OCI-LY7 (cell line): ENCODE measurements around the gene TEX44. TPM values are rescaled to one million over a fixed set of nuclear protein-coding genes. Genes with fewer than 3 reads are reported as not detected.

Source experiments
- BruUV-seq: library from RNA; stranded (reverse); fragments of 400-500 nt; replicated peaks from 2 replicates; lab custom pipeline; 2021; lab: Mats Ljungman, UMichigan
- CTCF ChIA-PET: fragments of 300-600 bp; sonication (Branson Sonifier 250); formaldehyde crosslinking; loops from one replicate; lab custom pipeline; 2022; ENCODE audit warnings: antibody characterized with exemption; ENCODE audit not compliant: unreplicated experiment; lab: Charles Lee
- POLR2A ChIA-PET: fragments of 300-600 bp; sonication (Branson Sonifier 250); formaldehyde crosslinking; loops from one replicate; lab custom pipeline; 2022; ENCODE audit warnings: antibody characterized with exemption; lab: Charles Lee
- DNase-seq: peaks from one replicate; pipeline ENCODE4 v3.0.0-alpha.2; 2015; ENCODE audit warnings: low spot score
- H2AFZ ChIP-seq: fragments of 200-600 bp; sonication (generic), shearing (Covaris generic); 2 replicates; pipeline ENCODE4 v1.6.1; 2014; ENCODE audit warnings: mild to moderate bottlenecking, antibody characterized with exemption, low read length, moderate library complexity
- H3K27ac ChIP-seq: fragments of 200-600 bp; sonication (generic); 2 replicates; pipeline ENCODE4 v1.5.1; 2014; ENCODE audit warnings: mixed run types, low read depth, mild to moderate bottlenecking, moderate library complexity, low read length, inconsistent platforms; ENCODE audit not compliant: poor library complexity, severe bottlenecking
- H3K36me3 ChIP-seq: fragments of 200-600 bp; sonication (generic); 2 replicates; pipeline ENCODE4 v1.6.1; 2014; ENCODE audit warnings: mild to moderate bottlenecking, antibody characterized with exemption, low read length, moderate library complexity, mixed read lengths; ENCODE audit not compliant: insufficient read depth
- H3K4me1 ChIP-seq: fragments of 200-600 bp; sonication (generic); 2 replicates; pipeline ENCODE4 v1.5.1; 2014; ENCODE audit warnings: mild to moderate bottlenecking, low read length; ENCODE audit not compliant: insufficient read depth, poor library complexity, severe bottlenecking
- H3K4me2 ChIP-seq: fragments of 200-600 bp; sonication (generic); 2 replicates; pipeline ENCODE4 v1.6.1; 2014; ENCODE audit warnings: mild to moderate bottlenecking, low read length
- H3K4me3 ChIP-seq: fragments of 200-600 bp; sonication (generic); 2 replicates; pipeline ENCODE4 v1.5.1; 2014; ENCODE audit warnings: mild to moderate bottlenecking, low read depth, low read length; ENCODE audit not compliant: poor library complexity, severe bottlenecking
- H3K79me2 ChIP-seq: fragments of 200-600 bp; sonication (generic); 2 replicates; pipeline ENCODE4 v1.6.1; 2016; ENCODE audit warnings: low read depth, mild to moderate bottlenecking, low read length, moderate library complexity, mixed read lengths; ENCODE audit not compliant: insufficient read depth
- H3K9me2 ChIP-seq: fragments of 200-600 bp; sonication (generic); 2 replicates; pipeline ENCODE4 v1.6.1; 2016; ENCODE audit warnings: mild to moderate bottlenecking, low read length, mixed read lengths; ENCODE audit not compliant: insufficient read depth
- H3K9me3 ChIP-seq: fragments of 200-600 bp; sonication (generic); 2 replicates; pipeline ENCODE4 v1.6.1; 2014; ENCODE audit warnings: mild to moderate bottlenecking, mixed run types, low read length, mixed read lengths
- H4K20me1 ChIP-seq: fragments of 200-600 bp; sonication (generic); 2 replicates; pipeline ENCODE4 v1.6.1; 2014; ENCODE audit warnings: mild to moderate bottlenecking, antibody characterized with exemption, low read length, moderate library complexity, mixed read lengths; ENCODE audit not compliant: insufficient read depth
- CTCF ChIP-seq: fragments of 200-600 bp; sonication (generic); conservative IDR thresholded peaks from 2 replicates; pipeline ENCODE4 v1.5.1; 2014; ENCODE audit warnings: mild to moderate bottlenecking, antibody characterized with exemption, low read length, moderate library complexity, mixed read lengths
- EZH2phosphoT487 ChIP-seq: fragments of 200-600 bp; sonication (generic); IDR thresholded peaks from 2 replicates; pipeline ENCODE4 v1.6.1; 2018; ENCODE audit warnings: low read depth, borderline replicate concordance, mild to moderate bottlenecking, mixed run types, antibody characterized with exemption, low read length, moderate library complexity, mixed read lengths
- intact Hi-C: fragments of 100-400 bp; cut with micrococcal nuclease; formaldehyde crosslinking; loops from one replicate; pipeline ENCODE4 v1.10.0; 2022; ENCODE audit not compliant: unreplicated experiment
- total RNA-seq, 2 experiments: library from RNA; depleted of rRNA in 1 of 2; stranded (reverse); fragments of >200 nt in 1 of 2; shearing (Covaris generic) in 1 of 2; gene quantifications; 2 replicates each; pipeline ENCODE4 v1.2.3, GENCODE V29; 2014 to 2022

The TEX44 gene
- total RNA-seq, 2 experiments from 2014 or later, result not detected

- no peaks in the 10 kb centered on the region for H3K9me3 ChIP-seq
- peak overlapping the region; percentile 57 for H3K27ac ChIP-seq
- H3K79me2 ChIP-seq, result no peaks in the 10 kb centered on the region
- POLR2A ChIA-PET, result interaction anchor here (1.4 kb wide), 1 partner anchor 12 kb away, joined by 5 read pairs; no protein-coding TSS in a partner anchor
- CTCF ChIA-PET, result no interaction called here
- H3K4me1 ChIP-seq, result peaks cover 38% of the 10 kb centered on the region
- DNase-seq, result peak; percentile 44
- intact Hi-C loops, result no loop called here
- no peak overlapping the region for H3K4me3 ChIP-seq
- peak overlapping the region; percentile 84 for H3K4me2 ChIP-seq
- no peak for TF ChIP-seq CTCF
- no peak for TF ChIP-seq EZH2phosphoT487
- BruUV-seq, result no TSS peak
- H3K9me2 ChIP-seq, result no peaks in the 10 kb centered on the region
- no peaks in the 10 kb centered on the region for H4K20me1 ChIP-seq
- no peaks in the 10 kb centered on the region for H3K36me3 ChIP-seq
- peak overlapping the region; percentile 96 for H2AFZ ChIP-seq
These were observed 50.8 kb downstream of the TEX44 start for GRCh38 chr2:231643495-231643888.

Other genes starting within 250 kb of the TEX44 start
- 4.5 and 7.8 TPM in 2 replicates for gene B3GNT7, start 197.2 kb upstream of the TEX44 start, total RNA-seq (2014; rRNA removed; shearing (Covaris generic))
- gene B3GNT7, start 197.2 kb upstream of the TEX44 start, total RNA-seq (2022), result 7.4 and 8.7 TPM in 2 replicates
- gene NCL, start 128.4 kb upstream of the TEX44 start, total RNA-seq (2014; rRNA removed; shearing (Covaris generic)), result 255 and 413 TPM in 2 replicates
- gene NCL, start 128.4 kb upstream of the TEX44 start, total RNA-seq (2022), result 895 and 1,007 TPM in 2 replicates
- not detected in 2 replicates for gene NMUR1, start 62.4 kb upstream of the TEX44 start, total RNA-seq (2014; rRNA removed; shearing (Covaris generic))
- not detected in 2 replicates for gene NMUR1, start 62.4 kb upstream of the TEX44 start, total RNA-seq (2022)
- gene PTMA, start 115.7 kb downstream of the TEX44 start, total RNA-seq (2014; rRNA removed; shearing (Covaris generic)), result 2,780 and 3,271 TPM in 2 replicates
- gene PTMA, start 115.7 kb downstream of the TEX44 start, total RNA-seq (2022), result 3,053 and 3,088 TPM in 2 replicates
- gene PDE6D, start 188.4 kb downstream of the TEX44 start, total RNA-seq (2014; rRNA removed; shearing (Covaris generic)), result 47.4 and 50.3 TPM in 2 replicates
- gene PDE6D, start 188.4 kb downstream of the TEX44 start, total RNA-seq (2022), result 49.0 and 54.6 TPM in 2 replicates
- 50.6 and 55.5 TPM in 2 replicates for gene COPS7B, start 193.6 kb downstream of the TEX44 start, total RNA-seq (2014; rRNA removed; shearing (Covaris generic))
- 76.6 and 86.8 TPM in 2 replicates for gene COPS7B, start 193.6 kb downstream of the TEX44 start, total RNA-seq (2022)